Occipital lobe (tissue), 1 donor: Measurements from ENCODE around the gene OGDH. TPM values are rescaled to one million over a fixed set of nuclear protein-coding genes. Genes with fewer than 3 reads are reported as not detected.

ENCODE experiments used
- total RNA-seq: library from RNA; depleted of rRNA; stranded (reverse); fragments of >200 nt; gene quantifications from one replicate; pipeline ENCODE4 v1.2.3, GENCODE V29; 2014

Gene OGDH
- total RNA-seq, 1 donor from 2014 or later, result 40.9 TPM

Other genes with a start within 250 kb of the OGDH start
- 124 TPM for gene NUDCD3, start 116.0 kb upstream of the OGDH start, total RNA-seq
- 0.16 TPM for gene NPC1L1, start 65.3 kb upstream of the OGDH start, total RNA-seq
- 46.8 TPM for gene DDX56, start 32.7 kb upstream of the OGDH start, total RNA-seq
- 74.2 TPM for gene TMED4, start 24.4 kb upstream of the OGDH start, total RNA-seq
- gene ZMIZ2, start 142.2 kb downstream of the OGDH start, total RNA-seq, result 12.6 TPM
- 882 TPM for gene PPIA, start 190.1 kb downstream of the OGDH start, total RNA-seq
- gene H2AZ2, start 241.5 kb downstream of the OGDH start, total RNA-seq, result 246 TPM